ENCODE data around the gene SF3B5. TPM values are rescaled to one million over a fixed set of nuclear protein-coding genes. Genes with fewer than 3 reads are reported as not detected.

The SF3B5 gene
- polyA plus RNA-seq, 3 donors: 271 to 445 (median 355) TPM

DNA sequence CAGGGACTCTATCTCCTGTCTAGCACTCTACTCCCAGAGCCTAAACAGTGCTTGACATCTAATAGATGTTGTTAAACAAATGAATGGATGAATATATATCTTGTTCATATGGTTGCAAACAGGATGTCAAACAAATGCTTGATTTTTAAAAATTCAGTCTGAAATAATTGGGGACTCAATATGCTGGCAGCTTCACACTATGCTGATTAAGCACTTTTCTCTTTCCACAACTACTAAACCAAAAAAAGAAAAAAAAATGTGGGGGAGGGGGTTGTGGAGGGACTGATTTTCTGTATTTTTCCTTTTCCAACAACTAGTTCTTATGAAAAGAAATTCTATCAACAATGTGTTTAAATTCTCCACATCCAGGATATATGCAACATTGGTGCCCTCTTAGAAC, 42.9 kb downstream of the SF3B5 start:
- Histone ChIP-seq H4K20me1 (ENCODE audit: insufficient read depth, low read length) (no peaks in the 10 kb centered on the region), H3K27me3 (ENCODE audit: control insufficient read depth in 2 of 2, insufficient read depth in 2 of 2, low read length in 2 of 2) (no peaks in the 10 kb centered on the region), H3K9me3 (replicated peaks in 1 of 2; ENCODE audit: control insufficient read depth in 1 of 2, insufficient read depth in 1 of 2, low read length in 2 of 2) (peaks cover 8 to 10% of the 10 kb centered on the region in 2 donors), H3K79me2 (ENCODE audit: insufficient read depth, low read length) (peaks cover 32% of the 10 kb centered on the region), H3K4me3 (replicated peaks in 1 of 3; ENCODE audit: low read depth in 2 of 3, low read length in 3 of 3) (no peak overlapping the region), H3K9ac (ENCODE audit: insufficient read depth, low read length, poor library complexity, severe bottlenecking) (no peak overlapping the region), H2AFZ (ENCODE audit: insufficient read depth, low read depth, low read length, poor library complexity, severe bottlenecking) (no peak overlapping the region), H3K4me2 (replicated peaks; ENCODE audit: extremely low read depth, low read length, poor library complexity, severe bottlenecking) (no peak overlapping the region), H3K27ac (ENCODE audit: low read depth in 1 of 2, low read length in 2 of 2) (no peak overlapping the region), H3K36me3 (replicated peaks in 1 of 2; ENCODE audit: control insufficient read depth in 1 of 2, insufficient read depth in 2 of 2, low read length in 2 of 2) (no peaks in the 10 kb centered on the region), H3K4me1 (ENCODE audit: control insufficient read depth in 1 of 2, insufficient read depth in 2 of 2, low read length in 2 of 2) (peaks cover 9 to 19% of the 10 kb centered on the region in 2 donors)
- H3K9me3 Mint-ChIP-seq: peaks cover 5 to 22% (median 18%) of the 10 kb centered on the region in 7 donors
- peaks cover 2 to 9% of the 10 kb centered on the region in 2 donors for H3K36me3 Mint-ChIP-seq
- peaks cover 34% of the 10 kb centered on the region for H3K4me1 Mint-ChIP-seq
- intact Hi-C loops (cut with micrococcal nuclease): no loop called here
- DNase-seq: no peak
- H3K27ac Mint-ChIP-seq: no peak overlapping the region
- no peak overlapping the region for H3K4me3 Mint-ChIP-seq
- H3K27me3 Mint-ChIP-seq (ENCODE audit: low read depth in 3 of 3): peaks cover 0 to 2% (median 0%) of the 10 kb centered on the region in 3 donors
- TF ChIP-seq, protein P1, sequence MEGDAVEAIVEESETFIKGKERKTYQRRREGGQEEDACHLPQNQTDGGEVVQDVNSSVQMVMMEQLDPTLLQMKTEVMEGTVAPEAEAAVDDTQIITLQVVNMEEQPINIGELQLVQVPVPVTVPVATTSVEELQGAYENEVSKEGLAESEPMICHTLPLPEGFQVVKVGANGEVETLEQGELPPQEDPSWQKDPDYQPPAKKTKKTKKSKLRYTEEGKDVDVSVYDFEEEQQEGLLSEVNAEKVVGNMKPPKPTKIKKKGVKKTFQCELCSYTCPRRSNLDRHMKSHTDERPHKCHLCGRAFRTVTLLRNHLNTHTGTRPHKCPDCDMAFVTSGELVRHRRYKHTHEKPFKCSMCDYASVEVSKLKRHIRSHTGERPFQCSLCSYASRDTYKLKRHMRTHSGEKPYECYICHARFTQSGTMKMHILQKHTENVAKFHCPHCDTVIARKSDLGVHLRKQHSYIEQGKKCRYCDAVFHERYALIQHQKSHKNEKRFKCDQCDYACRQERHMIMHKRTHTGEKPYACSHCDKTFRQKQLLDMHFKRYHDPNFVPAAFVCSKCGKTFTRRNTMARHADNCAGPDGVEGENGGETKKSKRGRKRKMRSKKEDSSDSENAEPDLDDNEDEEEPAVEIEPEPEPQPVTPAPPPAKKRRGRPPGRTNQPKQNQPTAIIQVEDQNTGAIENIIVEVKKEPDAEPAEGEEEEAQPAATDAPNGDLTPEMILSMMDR (IDR thresholded peaks at IDR 0.05): no peak

DNA sequence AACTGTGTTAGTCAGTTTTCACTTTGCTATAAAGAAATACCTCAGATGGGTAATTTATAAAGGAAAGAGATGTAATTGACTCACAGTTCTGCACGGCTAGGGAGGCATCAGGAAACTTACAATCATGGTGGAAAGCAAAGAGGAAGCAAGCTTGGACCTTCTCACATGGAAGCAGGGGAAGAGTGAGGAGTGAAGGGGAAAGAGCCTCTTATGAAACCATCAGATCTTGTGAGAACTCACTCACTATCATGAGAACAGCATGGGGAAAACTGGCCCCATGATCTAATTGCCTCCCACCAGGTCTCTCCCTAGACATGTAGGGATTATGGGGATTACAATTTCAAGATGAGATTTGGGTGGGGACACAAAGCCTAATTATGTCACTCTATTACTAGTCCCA, 46.0 kb downstream of the SF3B5 start:
- WGBS (ENCODE audit: insufficient coverage): no CpG with 5 or more reads among the region's 1 CpG
- H3K36me3 ChIP-seq (replicated peaks in 1 of 2; ENCODE audit: control insufficient read depth in 1 of 2, insufficient read depth in 2 of 2, low read length in 2 of 2): no peaks in the 10 kb centered on the region
- DNase-seq: peak in 1 of 3 donors; percentile 37
- peak overlapping the region in 4 of 7 donors; percentile 5 to 70 (median 58) for H3K27ac Mint-ChIP-seq
- H3K27me3 ChIP-seq (ENCODE audit: control insufficient read depth in 2 of 2, insufficient read depth in 2 of 2, low read length in 2 of 2): no peaks in the 10 kb centered on the region
- TF ChIP-seq, protein P1 (IDR thresholded peaks at IDR 0.05): no peak
- H3K4me2 ChIP-seq (replicated peaks; ENCODE audit: extremely low read depth, low read length, poor library complexity, severe bottlenecking): no peak overlapping the region
- H3K27ac ChIP-seq (ENCODE audit: low read depth in 1 of 2, low read length in 2 of 2): peak overlapping the region in 1 of 2 donors; percentile 43
- no peak overlapping the region for H3K4me3 Mint-ChIP-seq
- H3K4me1 Mint-ChIP-seq: peaks cover 11% of the 10 kb centered on the region
- H3K9me3 ChIP-seq (replicated peaks in 1 of 2; ENCODE audit: control insufficient read depth in 1 of 2, insufficient read depth in 1 of 2, low read length in 2 of 2): peaks cover 10 to 26% of the 10 kb centered on the region in 2 donors
- H3K27me3 Mint-ChIP-seq (ENCODE audit: low read depth in 3 of 3): peaks cover 0 to 2% (median 0%) of the 10 kb centered on the region in 3 donors
- H3K9ac ChIP-seq (ENCODE audit: insufficient read depth, low read length, poor library complexity, severe bottlenecking): no peak overlapping the region
- H3K4me1 ChIP-seq (ENCODE audit: control insufficient read depth in 1 of 2, insufficient read depth in 2 of 2, low read length in 2 of 2): peaks cover 0 to 3% of the 10 kb centered on the region in 2 donors
- peaks cover 14 to 35% (median 26%) of the 10 kb centered on the region in 7 donors for H3K9me3 Mint-ChIP-seq
- intact Hi-C loops (cut with micrococcal nuclease): no loop called here
- no peaks in the 10 kb centered on the region for H4K20me1 ChIP-seq (ENCODE audit: insufficient read depth, low read length)
- H3K4me3 ChIP-seq (replicated peaks in 1 of 3; ENCODE audit: low read depth in 2 of 3, low read length in 3 of 3): no peak overlapping the region
- peaks cover 7 to 9% of the 10 kb centered on the region in 2 donors for H3K36me3 Mint-ChIP-seq
- H3K79me2 ChIP-seq (ENCODE audit: insufficient read depth, low read length): peaks cover 18% of the 10 kb centered on the region
- no peak overlapping the region for H2AFZ ChIP-seq (ENCODE audit: insufficient read depth, low read depth, low read length, poor library complexity, severe bottlenecking)

All from CD14-positive monocyte (primary cell).